Karpas-422 (cell line): ENCODE measurements around the gene RABGEF1. TPM values are rescaled to one million over a fixed set of nuclear protein-coding genes. Genes with fewer than 3 reads are reported as not detected.
"Not testable (repeated sequence)": the region's sequence is repeated elsewhere in the genome, so short reads cannot be mapped to it uniquely, and the experiment has no call there.

Experiments used
- DNase-seq: peaks from one replicate; pipeline ENCODE4 v3.0.0-alpha.2; 2015
- H2AFZ ChIP-seq: fragments of 200-600 bp; sonication (generic); 2 replicates; pipeline ENCODE4 v1.6.1; 2014; ENCODE audit warnings: antibody characterized with exemption, low read length, mixed read lengths
- H3K27ac ChIP-seq: fragments of 200-600 bp; sonication (generic); 2 replicates; pipeline ENCODE4 v1.5.1; 2014; ENCODE audit warnings: mild to moderate bottlenecking, low read length, moderate library complexity
- H3K27me3 ChIP-seq: fragments of 200-600 bp; sonication (generic); 2 replicates; pipeline ENCODE4 v1.6.1; 2014; ENCODE audit warnings: low read length, mixed read lengths
- H3K36me3 ChIP-seq: fragments of 200-600 bp; sonication (generic); 2 replicates; pipeline ENCODE4 v1.6.1; 2014; ENCODE audit warnings: low read length, mixed read lengths; ENCODE audit not compliant: insufficient read depth
- H3K4me1 ChIP-seq: fragments of 200-600 bp; sonication (generic); 2 replicates; pipeline ENCODE4 v1.6.1; 2014; ENCODE audit warnings: mild to moderate bottlenecking, low read length, mixed read lengths
- H3K4me2 ChIP-seq: fragments of 200-600 bp; sonication (generic); 2 replicates; pipeline ENCODE4 v1.6.1; 2014; ENCODE audit warnings: low read length, low read depth, mild to moderate bottlenecking; ENCODE audit not compliant: poor library complexity, severe bottlenecking
- H3K4me3 ChIP-seq: fragments of 200-600 bp; sonication (generic); 2 replicates; pipeline ENCODE4 v1.5.1; 2014; ENCODE audit warnings: mild to moderate bottlenecking, antibody characterized with exemption, low read length, mixed read lengths
- H3K79me2 ChIP-seq: fragments of 200-600 bp; sonication (generic); 2 replicates; pipeline ENCODE4 v1.6.1; 2014; ENCODE audit warnings: mild to moderate bottlenecking, low read length, mixed read lengths
- H3K9ac ChIP-seq: fragments of 200-600 bp; sonication (generic); 2 replicates; pipeline ENCODE4 v1.6.0; 2014; ENCODE audit warnings: low read length
- H3K9me2 ChIP-seq: fragments of 200-600 bp; sonication (generic), shearing (Covaris generic); replicated peaks from 2 replicates; pipeline ENCODE4 v1.6.0; 2014; ENCODE audit warnings: mild to moderate bottlenecking, low read length, moderate library complexity; ENCODE audit not compliant: insufficient read depth
- H3K9me3 ChIP-seq: fragments of 300-700, 200-600 bp; sonication (generic); 2 replicates; pipeline ENCODE4 v1.6.1; 2014; ENCODE audit warnings: low read length, mixed read lengths
- H4K20me1 ChIP-seq: fragments of 200-600 bp; sonication (generic); 2 replicates; pipeline ENCODE4 v1.6.1; 2014; ENCODE audit warnings: mild to moderate bottlenecking, antibody characterized with exemption, low read length, low read depth; ENCODE audit not compliant: insufficient read depth
- total RNA-seq: library from RNA; depleted of rRNA; stranded (reverse); fragments of >200 nt; shearing (Covaris generic); gene quantifications from 2 replicates; pipeline ENCODE4 v1.2.3, GENCODE V29; 2014; ENCODE audit warnings: low replicate concordance

Gene RABGEF1
- total RNA-seq, 1 experiment from 2014 or later: 26.1 TPM

GRCh38 chr7:66807736-66808135 is 67.2 kb downstream of the RABGEF1 start:
- H3K4me3 ChIP-seq: no peak overlapping the region
- H3K9me3 ChIP-seq: no peaks in the 10 kb centered on the region
- no peak overlapping the region for H2AFZ ChIP-seq
- peaks cover 36% of the 10 kb centered on the region; the same call in 1 of the 2 replicates for H3K36me3 ChIP-seq
- H3K4me2 ChIP-seq: no peak overlapping the region
- no peaks in the 10 kb centered on the region for H3K9me2 ChIP-seq
- DNase-seq: no peak
- H3K27ac ChIP-seq: no peak overlapping the region
- no peaks in the 10 kb centered on the region for H3K4me1 ChIP-seq
- no peaks in the 10 kb centered on the region for H4K20me1 ChIP-seq
- no peaks in the 10 kb centered on the region for H3K27me3 ChIP-seq
- no peak overlapping the region for H3K9ac ChIP-seq
- no peaks in the 10 kb centered on the region for H3K79me2 ChIP-seq

GRCh38 chr7:66810716-66811115 is 70.2 kb downstream of the RABGEF1 start:
- no peak overlapping the region for H3K4me2 ChIP-seq
- DNase-seq: no peak
- no peaks in the 10 kb centered on the region for H4K20me1 ChIP-seq
- H3K9me2 ChIP-seq: no peaks in the 10 kb centered on the region
- H3K4me1 ChIP-seq: no peaks in the 10 kb centered on the region
- H3K4me3 ChIP-seq: no peak overlapping the region
- H3K27ac ChIP-seq: no peak overlapping the region
- no peak overlapping the region for H2AFZ ChIP-seq
- no peaks in the 10 kb centered on the region for H3K9me3 ChIP-seq
- peaks cover 29% of the 10 kb centered on the region; the same call in 1 of the 2 replicates for H3K36me3 ChIP-seq
- H3K27me3 ChIP-seq: no peaks in the 10 kb centered on the region
- H3K79me2 ChIP-seq: no peaks in the 10 kb centered on the region
- H3K9ac ChIP-seq: no peak overlapping the region

DNA sequence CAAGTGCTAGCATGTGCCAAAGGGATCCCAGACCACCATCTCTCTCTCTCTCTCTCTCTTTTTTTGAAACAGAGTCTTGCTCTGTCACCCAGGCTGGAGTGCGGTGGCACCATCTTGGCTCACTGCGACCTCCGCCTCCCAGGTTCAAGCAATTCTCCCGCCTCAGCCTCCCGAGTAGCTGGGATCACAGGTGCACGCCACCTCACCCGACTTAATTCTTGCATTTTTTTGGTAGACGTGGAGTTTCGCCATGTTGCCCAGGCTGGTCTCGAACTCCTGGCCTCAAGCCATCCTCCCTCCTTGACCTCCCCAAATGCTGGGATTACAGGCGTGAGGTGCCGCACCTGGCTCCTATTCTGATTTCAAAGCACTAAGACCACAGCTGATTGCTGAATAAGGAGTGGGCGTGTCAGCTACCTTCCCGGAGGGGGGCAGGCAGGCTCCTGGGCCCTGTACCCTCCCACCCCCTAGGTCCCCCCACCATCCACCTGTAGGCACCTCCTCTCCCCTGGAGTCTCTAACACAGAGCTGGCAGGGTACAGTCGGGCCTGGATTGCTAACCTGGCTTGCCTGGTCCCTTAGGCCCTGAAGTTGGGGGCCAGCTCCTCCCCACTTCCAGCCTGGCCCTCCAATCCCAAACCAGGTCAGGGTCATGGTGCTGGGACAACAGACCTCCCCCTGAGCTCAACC is 74.8 kb downstream of the RABGEF1 start:
- H3K9me3 ChIP-seq, H2AFZ ChIP-seq, H3K9ac ChIP-seq, H4K20me1 ChIP-seq, H3K4me3 ChIP-seq, DNase-seq, H3K79me2 ChIP-seq, H3K4me2 ChIP-seq, H3K9me2 ChIP-seq, H3K36me3 ChIP-seq, H3K4me1 ChIP-seq, H3K27me3 ChIP-seq, H3K27ac ChIP-seq: not testable (repeated sequence)

DNA sequence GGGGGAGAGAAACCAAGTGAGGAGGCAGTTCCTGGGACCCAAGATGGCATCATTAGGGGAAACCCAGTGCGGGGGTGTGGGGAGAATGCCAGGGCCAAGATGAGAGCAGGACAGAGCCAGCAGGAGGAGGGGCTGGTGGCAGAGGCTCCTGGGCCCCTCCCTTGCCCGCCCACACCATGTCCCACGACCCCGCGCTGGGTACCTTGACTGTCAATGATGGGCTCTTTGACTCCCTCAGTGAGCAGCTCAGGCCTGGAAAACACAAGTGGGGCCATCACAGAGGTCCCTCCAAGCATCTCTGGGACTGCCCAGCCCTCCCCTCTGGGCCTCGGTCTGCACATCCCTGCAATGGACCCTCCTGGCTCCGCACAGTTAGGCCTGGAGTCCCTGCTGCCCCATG is 75.4 kb downstream of the RABGEF1 start:
- H3K9me3 ChIP-seq: no peaks in the 10 kb centered on the region
- no peak overlapping the region for H2AFZ ChIP-seq
- H4K20me1 ChIP-seq: no peaks in the 10 kb centered on the region
- H3K36me3 ChIP-seq: peaks cover 2% of the 10 kb centered on the region; the same call in 1 of the 2 replicates
- no peak overlapping the region for H3K4me2 ChIP-seq
- no peak overlapping the region for H3K27ac ChIP-seq
- H3K79me2 ChIP-seq: no peaks in the 10 kb centered on the region
- no peak for DNase-seq
- no peaks in the 10 kb centered on the region for H3K27me3 ChIP-seq
- H3K4me1 ChIP-seq: 0 out of 2 replicates have a peak, but pooled peaks cover 2% of the 10 kb centered on the region
- no peaks in the 10 kb centered on the region for H3K9me2 ChIP-seq
- H3K4me3 ChIP-seq: no peak overlapping the region
- no peak overlapping the region for H3K9ac ChIP-seq

DNA sequence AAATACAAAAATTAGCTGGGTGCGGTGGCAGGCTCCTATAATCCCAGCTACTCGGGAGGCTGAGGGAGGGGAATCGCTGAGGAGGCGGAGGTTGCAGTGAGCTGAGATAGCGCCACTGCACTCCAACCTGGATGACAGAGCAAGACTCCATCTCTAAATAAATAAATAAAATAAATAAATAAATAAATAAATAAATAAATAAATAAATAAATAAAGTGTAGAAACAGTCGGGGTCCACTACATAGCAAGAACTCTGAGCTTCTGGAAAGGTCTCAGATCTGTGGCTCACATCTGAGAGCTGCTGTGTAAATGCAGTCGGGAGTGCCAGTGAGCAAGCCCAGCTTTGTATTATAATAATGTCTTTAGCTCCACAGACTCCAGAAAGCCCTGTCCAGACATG is 76.1 kb downstream of the RABGEF1 start:
- not testable (repeated sequence) for H3K79me2 ChIP-seq, H3K27ac ChIP-seq, H2AFZ ChIP-seq, H3K27me3 ChIP-seq, H3K9me2 ChIP-seq, H3K4me1 ChIP-seq, H3K4me3 ChIP-seq, DNase-seq, H3K9me3 ChIP-seq, H3K36me3 ChIP-seq, H3K4me2 ChIP-seq, H3K9ac ChIP-seq, H4K20me1 ChIP-seq

GRCh38 chr7:66817208-66817795 is 76.8 kb downstream of the RABGEF1 start:
- H3K27me3 ChIP-seq, H3K36me3 ChIP-seq, H3K79me2 ChIP-seq, H3K9ac ChIP-seq, H3K4me2 ChIP-seq, H3K4me3 ChIP-seq, H3K27ac ChIP-seq, H4K20me1 ChIP-seq, H3K9me2 ChIP-seq, H3K4me1 ChIP-seq, DNase-seq, H2AFZ ChIP-seq, H3K9me3 ChIP-seq: not testable (repeated sequence)

DNA sequence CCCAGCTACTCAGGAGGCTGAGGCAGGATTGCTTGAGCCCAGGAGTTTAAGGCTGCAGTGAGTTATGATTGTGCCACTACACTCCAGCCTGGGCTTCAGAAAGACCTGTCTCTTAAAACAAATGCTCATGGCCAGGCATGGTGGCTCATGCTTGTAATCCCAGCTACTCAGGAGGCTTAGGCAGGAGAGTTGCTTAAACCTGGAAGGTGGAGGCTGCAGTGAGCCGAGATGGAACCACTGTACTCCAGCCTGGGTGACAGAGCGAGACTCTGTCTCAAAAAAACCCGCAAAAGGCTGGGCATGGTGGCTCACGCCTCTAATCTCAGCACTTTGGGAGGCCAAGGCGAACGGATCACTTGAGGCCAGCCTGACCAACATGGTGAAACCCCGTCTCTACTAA is 77.4 kb downstream of the RABGEF1 start:
- not testable (repeated sequence) for H3K9ac ChIP-seq, H3K4me2 ChIP-seq, H2AFZ ChIP-seq, DNase-seq, H3K4me3 ChIP-seq, H3K9me2 ChIP-seq, H3K27me3 ChIP-seq, H3K4me1 ChIP-seq, H4K20me1 ChIP-seq, H3K79me2 ChIP-seq, H3K27ac ChIP-seq, H3K36me3 ChIP-seq, H3K9me3 ChIP-seq

DNA sequence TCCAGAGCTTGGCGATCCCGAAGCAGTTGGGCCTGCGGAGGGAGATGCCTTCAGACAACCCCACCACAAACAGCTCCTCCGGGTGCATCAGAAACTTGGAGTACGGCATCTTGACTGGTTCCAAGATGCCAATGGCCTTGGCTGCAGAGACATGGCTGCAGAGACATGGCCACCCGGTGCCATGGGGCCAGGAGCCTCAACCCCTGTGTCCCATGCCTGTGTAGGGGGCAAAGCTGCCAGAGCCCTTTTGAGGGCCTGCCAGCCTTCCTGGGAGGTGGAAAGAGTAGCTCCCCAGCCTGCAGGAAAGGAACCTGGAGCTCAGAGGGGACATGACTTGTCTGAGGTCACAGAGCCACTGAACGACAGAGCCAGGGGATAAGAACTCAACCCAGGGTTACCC is 83.5 kb downstream of the RABGEF1 start:
- Histone ChIP-seq H3K4me1 (no peaks in the 10 kb centered on the region), H3K79me2 (no peaks in the 10 kb centered on the region), H3K9me3 (peaks cover 5% of the 10 kb centered on the region; the same call in 1 of the 2 replicates), H4K20me1 (no peaks in the 10 kb centered on the region), H2AFZ (no peak overlapping the region), H3K9me2 (no peaks in the 10 kb centered on the region), H3K9ac (no peak overlapping the region), H3K27ac (no peak overlapping the region), H3K4me2 (no peak overlapping the region), H3K27me3 (no peaks in the 10 kb centered on the region), H3K4me3 (no peak overlapping the region), H3K36me3 (no peaks in the 10 kb centered on the region)
- no peak for DNase-seq
